H1 (cell line): ENCODE results near the gene ZNF451. TPM values are rescaled to one million over a fixed set of nuclear protein-coding genes. Genes with fewer than 3 reads are reported as not detected.

ENCODE experiments used
- CTCF ChIA-PET: fragments of 300-600 bp; sonication (Branson Sonifier 250); formaldehyde crosslinking; loops from one replicate; lab custom pipeline; 2021; ENCODE audit not compliant: partially characterized antibody; lab: Charles Lee
- POLR2A ChIA-PET: fragments of 300-600 bp; sonication (Branson Sonifier 250); formaldehyde crosslinking; loops from one replicate; lab custom pipeline; 2021; ENCODE audit warnings: inconsistent platforms; ENCODE audit not compliant: partially characterized antibody; lab: Charles Lee
- DNase-seq, 2 experiments: peaks; one replicate each; pipeline versions ENCODE4 v3.0.0 to v3.0.0-alpha.2; 2010 to 2022; ENCODE audit warnings: low spot score in 2 of 2, low read depth in 1 of 2, mixed read lengths in 1 of 2
- FAIRE-seq: peaks from 2 replicates; lab custom pipeline; 2011; peaks lifted over from hg19 to GRCh38; lab: Jason Lieb, UNC
- H2AFZ ChIP-seq: 2 replicates; pipeline ENCODE4 v1.8.1; 2012; ENCODE audit warnings: low read length, inconsistent platforms
- H2AK5ac ChIP-seq: 2 replicates; pipeline ENCODE4 v1.6.1; 2013; ENCODE audit warnings: low read depth, low read length
- H2BK120ac ChIP-seq: replicated peaks from 2 replicates; pipeline ENCODE3; 2013; ENCODE audit warnings: low read depth, low read length, inconsistent platforms
- H2BK12ac ChIP-seq: 2 replicates; pipeline ENCODE4 v1.6.1; 2013; ENCODE audit warnings: low read depth, low read length
- H2BK15ac ChIP-seq: 2 replicates; pipeline ENCODE4 v1.6.1; 2013; ENCODE audit warnings: low read length
- H2BK20ac ChIP-seq: 2 replicates; pipeline ENCODE4 v1.6.1; 2013; ENCODE audit warnings: low read length
- H2BK5ac ChIP-seq: 2 replicates; pipeline ENCODE4 v1.6.1; 2013; ENCODE audit warnings: low read depth, low read length
- H3K14ac ChIP-seq: 2 replicates; pipeline ENCODE4 v1.6.1; 2013; ENCODE audit warnings: inconsistent platforms; ENCODE audit not compliant: insufficient read length
- H3K18ac ChIP-seq: 2 replicates; pipeline ENCODE4 v1.6.1; 2013; ENCODE audit warnings: low read length; ENCODE audit errors: extremely low read depth
- H3K23ac ChIP-seq: 2 replicates; pipeline ENCODE4 v1.6.1; 2013; ENCODE audit warnings: inconsistent platforms; ENCODE audit not compliant: insufficient read length
- H3K23me2 ChIP-seq: 2 replicates; pipeline ENCODE4 v1.6.1; 2013; ENCODE audit warnings: low read depth, low read length
- H3K27ac ChIP-seq: 2 replicates; pipeline ENCODE4 v1.6.1; 2011; ENCODE audit warnings: low read depth, low read length, inconsistent platforms
- H3K27me3 ChIP-seq, 4 experiments: replicated peaks in 1 of 4; 1 replicate in 1 of 4; 2 replicates in 3 of 4; pipeline versions ENCODE4 v1.6.1 to v1.8.1; 2011 to 2013; ENCODE audit warnings: low read length in 3 of 4, mild to moderate bottlenecking in 3 of 4, inconsistent platforms in 2 of 4, mixed read lengths in 2 of 4, moderate library complexity in 1 of 4; ENCODE audit not compliant: control insufficient read depth in 3 of 4, insufficient read depth in 3 of 4; ENCODE audit errors: extremely low read depth in 1 of 4
- H3K36me3 ChIP-seq, 4 experiments: 2 replicates each; pipeline versions ENCODE4 v1.6.1 to v1.8.1; 2011 to 2013; ENCODE audit warnings: mild to moderate bottlenecking in 4 of 4, low read length in 3 of 4, moderate library complexity in 2 of 4, control low read depth in 1 of 4, inconsistent platforms in 1 of 4; ENCODE audit not compliant: insufficient read depth in 4 of 4, control insufficient read depth in 2 of 4
- H3K4ac ChIP-seq: replicated peaks from 2 replicates; pipeline ENCODE3; 2013; ENCODE audit warnings: low read length, low read depth, mixed read lengths, inconsistent platforms; ENCODE audit not compliant: insufficient read length
- H3K4me1 ChIP-seq, 4 experiments: replicated peaks in 1 of 4; 1 replicate in 1 of 4; 2 replicates in 3 of 4; pipeline versions ENCODE4 v1.6.1 to v1.8.1; 2011 to 2013; ENCODE audit warnings: low read length in 3 of 4, inconsistent platforms in 2 of 4, mixed read lengths in 1 of 4; ENCODE audit not compliant: insufficient read depth in 4 of 4, control insufficient read depth in 3 of 4
- H3K4me2 ChIP-seq, 2 experiments: 2 replicates each; pipeline versions ENCODE4 v1.6.1 to v1.8.1; 2011 to 2013; ENCODE audit warnings: low read depth in 2 of 2, low read length in 2 of 2, control low read depth in 1 of 2, inconsistent platforms in 1 of 2, mild to moderate bottlenecking in 1 of 2; ENCODE audit not compliant: insufficient read depth in 1 of 2
- H3K4me3 ChIP-seq, 4 experiments: fragments of 200-600, 300-600 bp in 1 of 4; sonication (generic), shearing (Covaris generic), sonication (Bioruptor Twin) in 1 of 4; 2 replicates each; pipeline versions ENCODE4 v1.5.1 to v1.8.1; 2011 to 2016; ENCODE audit warnings: low read length in 4 of 4, low read depth in 3 of 4, control low read depth in 2 of 4, inconsistent platforms in 2 of 4, mild to moderate bottlenecking in 2 of 4, mixed read lengths in 1 of 4, moderate library complexity in 1 of 4; ENCODE audit not compliant: insufficient read depth in 2 of 4; ENCODE audit errors: extremely low read depth in 1 of 4
- H3K56ac ChIP-seq: replicated peaks from 2 replicates; pipeline ENCODE3; 2013; ENCODE audit warnings: low read depth, mild to moderate bottlenecking, mixed read lengths, low read length, inconsistent platforms; ENCODE audit not compliant: insufficient read length
- H3K79me1 ChIP-seq: 2 replicates; pipeline ENCODE4 v1.6.1; 2013; ENCODE audit warnings: low read depth, low read length, control low read depth
- H3K79me2 ChIP-seq, 2 experiments: 2 replicates each; pipeline versions ENCODE4 v1.6.1 to v1.8.1; 2012 to 2013; ENCODE audit warnings: low read length in 2 of 2, mild to moderate bottlenecking in 2 of 2, inconsistent platforms in 1 of 2; ENCODE audit not compliant: insufficient read depth in 2 of 2, control insufficient read depth in 1 of 2
- H3K9ac ChIP-seq, 4 experiments: replicated peaks in 1 of 4; 1 replicate in 1 of 4; 2 replicates in 3 of 4; pipeline versions ENCODE4 v1.6.1 to v1.8.1; 2011 to 2013; ENCODE audit warnings: low read depth in 3 of 4, low read length in 3 of 4, control low read depth in 2 of 4, mild to moderate bottlenecking in 2 of 4, moderate library complexity in 2 of 4, inconsistent platforms in 1 of 4; ENCODE audit errors: extremely low read depth in 1 of 4
- H3K9me3 ChIP-seq, 2 experiments: 2 replicates each; pipeline versions ENCODE4 v1.6.1 to v1.8.1; 2012 to 2013; ENCODE audit warnings: mild to moderate bottlenecking in 2 of 2, moderate library complexity in 2 of 2, control low read depth in 1 of 2, inconsistent platforms in 1 of 2, low read depth in 1 of 2, low read length in 1 of 2, mixed read lengths in 1 of 2; ENCODE audit not compliant: insufficient read depth in 2 of 2
- H4K20me1 ChIP-seq, 2 experiments: replicated peaks in 1 of 2; 2 replicates each; pipeline versions ENCODE3 to v1.8.1; 2011 to 2013; ENCODE audit warnings: inconsistent platforms in 2 of 2, low read length in 2 of 2, mild to moderate bottlenecking in 1 of 2; ENCODE audit not compliant: insufficient read depth in 2 of 2, control insufficient read depth in 1 of 2
- H4K5ac ChIP-seq: 2 replicates; pipeline ENCODE4 v1.6.1; 2013; ENCODE audit warnings: low read length, low read depth, mixed read lengths, inconsistent platforms; ENCODE audit not compliant: insufficient read length
- H4K8ac ChIP-seq: 2 replicates; pipeline ENCODE4 v1.8.0; 2013; ENCODE audit warnings: mild to moderate bottlenecking, moderate library complexity, low read length, inconsistent platforms; ENCODE audit not compliant: insufficient read depth; ENCODE audit errors: extremely low read depth
- H4K91ac ChIP-seq: replicated peaks from 2 replicates; pipeline ENCODE3; 2013; ENCODE audit warnings: low read length, mixed read lengths, inconsistent platforms; ENCODE audit not compliant: insufficient read length
- ASH2L ChIP-seq: fragments of 200-600, 300-600 bp; sonication (generic); IDR thresholded peaks from one replicate; pipeline ENCODE4 v1.7.1; 2017; ENCODE audit warnings: low read length
- CBX5 ChIP-seq: fragments of 300-800, 300-1000 bp; sonication (generic); IDR thresholded peaks from 2 replicates; pipeline ENCODE4 v1.7.1; 2016; ENCODE audit warnings: antibody characterized with exemption, low read length, low read depth
- CBX8 ChIP-seq: fragments of 300-800, 300-1000 bp; sonication (generic); IDR thresholded peaks from 2 replicates; pipeline ENCODE4 v1.7.1; 2016; ENCODE audit warnings: low read depth, low read length, borderline replicate concordance
- CREB1 ChIP-seq: IDR thresholded peaks from 2 replicates; pipeline ENCODE4 v1.6.1; 2012; ENCODE audit warnings: inconsistent platforms
- GABPA ChIP-seq: IDR thresholded peaks from 2 replicates; pipeline ENCODE4 v1.6.1; 2011; ENCODE audit warnings: mild to moderate bottlenecking, low read length, moderate library complexity, borderline replicate concordance; ENCODE audit not compliant: insufficient read depth
- MAFK ChIP-seq: IDR thresholded peaks from 2 replicates; pipeline ENCODE4 v1.6.1; 2012; ENCODE audit warnings: low read depth, mild to moderate bottlenecking, improper control_type of control experiment, low read length
- NANOG ChIP-seq: IDR thresholded peaks from 2 replicates; pipeline ENCODE4 v1.6.1; 2011; ENCODE audit warnings: low read length, low read depth, mild to moderate bottlenecking, inconsistent platforms; ENCODE audit not compliant: insufficient read depth, poor library complexity, severe bottlenecking
- POLR2A ChIP-seq, 2 experiments: IDR thresholded peaks; 1 replicate in 1 of 2; 2 replicates in 1 of 2; pipeline ENCODE4 v1.6.1; 2011; ENCODE audit warnings: low read depth in 2 of 2, low read length in 2 of 2, mild to moderate bottlenecking in 2 of 2; ENCODE audit errors: control extremely low read depth in 1 of 2
- RBBP5 ChIP-seq: IDR thresholded peaks from 2 replicates; pipeline ENCODE4 v1.7.1; 2012; ENCODE audit warnings: low read depth, mild to moderate bottlenecking, inconsistent platforms, low read length, moderate library complexity, borderline replicate concordance
- SIRT6 ChIP-seq: IDR thresholded peaks from one replicate; pipeline ENCODE4 v1.7.1; 2012; ENCODE audit warnings: low read length, inconsistent platforms
- SP4 ChIP-seq: IDR thresholded peaks from 2 replicates; pipeline ENCODE4 v1.6.1; 2012; ENCODE audit warnings: low read length, inconsistent platforms
- WGBS, 2 experiments: shearing (Covaris generic) in 1 of 2; methylation state at CpG; one replicate each; pipeline versions ENCODE4 v1.1.6 to v1.1.7; 2013 to 2015; ENCODE audit warnings: low lambda C conversion rate in 2 of 2, mixed read lengths in 2 of 2, inconsistent platforms in 1 of 2, low coverage in 1 of 2, missing lambda C conversion rate in 1 of 2; ENCODE audit not compliant: insufficient replicate concordance in 2 of 2, insufficient coverage in 1 of 2, insufficient read length in 1 of 2; ENCODE audit errors: extremely low coverage in 1 of 2, missing lambda C conversion rate in 1 of 2; 5-methylcytosine and 5-hydroxymethylcytosine counted together
- polyA plus RNA-seq, 7 experiments: library from polyadenylated mRNA; depleted of rRNA in 3 of 7; stranded (reverse) in 5 of 7; unstranded in 2 of 7; fragments of >200 nt in 5 of 7; fragments of 200-250 nt in 2 of 7; gene quantifications; 1 replicate in 5 of 7; 2 replicates in 1 of 7; 4 replicates in 1 of 7; pipeline versions ENCODE4 v1.2.1 to v1.2.3, GENCODE V29; 2011 to 2013; ENCODE audit warnings: missing spikeins in 2 of 7, mixed read lengths in 2 of 7
- total RNA-seq: library from RNA; stranded (reverse); fragmentation: NEBNext Ultra II Directional; extraction: Animal tissue kit (Norgen Biotek cat#: 25700); gene quantifications from 2 replicates; pipeline ENCODE4 v1.2.1, GENCODE V29; 2021

Gene ZNF451
- total and polyA plus RNA-seq, 2 of the 8 experiments (the other 6 are each of a cell fraction or from before 2014, with no cell fraction given): 10.7 to 56.8 TPM

GRCh38 chr6:57172136-57173055 lies 82.4 kb downstream of the ZNF451 start, which contains the start of gene BAG2:
Gene BAG2, plus strand, starts transcription at chr6:57172326. Its CDS starts 372 bp downstream, at chr6:57172698.
- Histone ChIP-seq H4K20me1 (no peaks in the 10 kb centered on the region), H3K27me3 (peaks cover 0 to 5% (median 2%) of the 10 kb centered on the region in 4 experiments; a peak in 3 of 7 replicates), H3K27ac (peak within 1 kb of the TSS; percentile 62; the same call in 1 of the 2 replicates), H3K4me1 (peaks cover 2 to 17% (median 5%) of the 10 kb centered on the region in 4 experiments; a peak in 5 of 7 replicates), H4K8ac (peak within 1 kb of the TSS; percentile 75), H3K79me1 (no peaks in the 10 kb centered on the region), H2BK15ac (no peak within 1 kb of the TSS), H3K9me3 (no peaks in the 10 kb centered on the region), H2AK5ac (no peak within 1 kb of the TSS), H3K4me3 (peak within 1 kb of the TSS; percentile 57 to 66 (median 62)), H4K91ac (no peak within 1 kb of the TSS), H3K23me2 (peaks cover 5% of the 10 kb centered on the region), H3K18ac (peak within 1 kb of the TSS; percentile 57), H3K14ac (no peak within 1 kb of the TSS), H3K9ac (peak within 1 kb of the TSS; percentile 48 to 75 (median 71)), H3K79me2 (peaks cover 3 to 45% of the 10 kb centered on the region in 2 experiments; a peak in 2 of 4 replicates), H3K36me3 (peaks cover 0 to 3% (median 0%) of the 10 kb centered on the region in 4 experiments; a peak in 1 of 8 replicates), H2BK5ac (no peak within 1 kb of the TSS; the same call in 1 of the 2 replicates), H3K4ac (peak within 1 kb of the TSS; percentile 29), H3K4me2 (peak within 1 kb of the TSS; percentile 80 to 81), H3K23ac (no peak within 1 kb of the TSS), H2AFZ (peak within 1 kb of the TSS; percentile 93), H3K56ac (no peak within 1 kb of the TSS), H2BK120ac (no peak within 1 kb of the TSS), H2BK12ac (no peak within 1 kb of the TSS), H2BK20ac (no peak within 1 kb of the TSS), H4K5ac (no peak within 1 kb of the TSS)
- WGBS, 2 experiments: 3% methylated on average over 87 of the region's 97 CpGs; no CpG with 5 or more reads in 1 of the 2 experiments
- ChIA-PET POLR2A (interaction anchor here (0.6 to 2.4 kb wide), 9 partner anchors 11 to 268 kb away, joined by 3 to 13 read pairs (median 3); partner anchors contain the start of genes BEND6 and RAB23), CTCF (interaction anchor here (1.1 to 1.7 kb wide), 4 partner anchors 17 to 269 kb away, joined by 3 to 7 read pairs (median 3); partner anchors contain the start of gene PRIM2)
- DNase-seq: peak; percentile 54 to 88
- FAIRE-seq: no peak
- TF ChIP-seq CREB1 (peak; percentile 68), ASH2L (peak; percentile 75), CBX8 (no peak), NANOG (no peak), CBX5 (no peak), SP4 (no peak; the same call in 1 of the 2 replicates), GABPA (no peak), RBBP5 (peak; percentile 90), MAFK (no peak), SIRT6 (no peak), POLR2A (IDR thresholded peaks at IDR 0.05; ENCODE audit: control extremely low read depth in 1 of 2, low read depth in 2 of 2, low read length in 2 of 2) (peak in 1 of 2 experiments; percentile 76)
